HG03175 (cell line): ENCODE results near the gene CCM2L.

Experiments used
- ATAC-seq: cut with Tn5 transposase; IDR thresholded peaks from one replicate; pipeline ENCODE4 v1.9.1; 2021; ENCODE audit warnings: mild to moderate bottlenecking, moderate library complexity; ENCODE audit not compliant: unreplicated experiment

CCM2L gene

DNA sequence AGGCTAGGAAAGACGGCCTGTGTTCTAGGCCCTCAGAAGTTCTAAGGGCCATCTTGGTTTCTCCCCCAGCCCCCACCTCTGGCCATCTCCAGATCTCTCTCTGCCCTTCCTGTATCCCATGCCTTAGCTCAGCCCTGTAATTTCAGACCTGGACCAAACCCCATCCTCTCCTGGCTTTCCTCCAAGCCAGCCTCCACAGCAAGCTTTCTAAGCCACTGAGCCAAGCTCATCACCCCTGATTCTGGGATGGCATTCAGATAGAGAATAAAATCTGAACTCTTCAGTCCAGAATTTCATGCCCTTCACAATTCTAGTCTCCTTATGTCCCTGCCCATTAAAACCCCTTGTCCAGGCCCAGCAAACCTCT, 18.9 kb upstream of the CCM2L start:
- no peak for ATAC-seq

DNA sequence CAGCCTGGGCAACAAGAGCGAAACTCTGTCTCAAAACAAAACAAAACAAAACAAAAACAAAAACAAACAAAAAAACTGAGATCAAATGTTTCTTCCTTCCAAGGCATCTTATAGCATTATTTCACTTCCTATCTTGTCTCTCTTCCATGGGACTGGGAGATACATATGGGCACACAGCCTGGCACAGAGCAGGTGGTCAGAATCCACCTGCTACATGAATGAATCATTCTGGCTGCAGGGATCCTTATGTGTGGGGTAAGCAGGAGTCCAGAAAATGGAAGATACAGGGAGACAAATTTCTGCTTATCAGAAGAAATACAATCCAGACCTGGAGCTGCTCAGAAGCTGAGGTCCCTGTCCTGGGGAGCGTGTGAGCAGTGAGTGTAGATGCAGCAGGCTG, 18.2 kb upstream of the CCM2L start:
- ATAC-seq: no peak

GRCh38 chr20:31996996-31997395, 13.2 kb upstream of the CCM2L start:
- no peak for ATAC-seq

DNA sequence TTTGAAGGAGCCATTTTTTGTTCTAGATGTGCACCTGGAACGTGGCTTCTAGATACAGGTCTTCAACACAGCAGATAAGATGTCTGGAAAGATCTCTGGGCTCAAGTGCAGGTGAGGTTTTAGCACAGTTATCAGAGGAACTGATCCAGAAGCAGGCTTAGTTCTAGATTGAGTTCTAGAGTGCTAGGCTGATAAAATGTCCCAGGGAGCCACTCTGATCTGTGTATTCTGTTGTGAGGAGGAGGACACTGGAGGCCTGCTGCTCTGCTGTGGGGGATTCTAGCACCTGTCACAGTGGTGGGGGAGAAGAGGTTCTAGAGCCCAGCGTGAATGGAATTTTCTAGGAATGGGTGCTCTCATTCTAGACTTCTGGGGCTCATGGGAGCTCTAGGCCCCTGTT, 12.0 kb upstream of the CCM2L start:
- ATAC-seq: no peak

DNA sequence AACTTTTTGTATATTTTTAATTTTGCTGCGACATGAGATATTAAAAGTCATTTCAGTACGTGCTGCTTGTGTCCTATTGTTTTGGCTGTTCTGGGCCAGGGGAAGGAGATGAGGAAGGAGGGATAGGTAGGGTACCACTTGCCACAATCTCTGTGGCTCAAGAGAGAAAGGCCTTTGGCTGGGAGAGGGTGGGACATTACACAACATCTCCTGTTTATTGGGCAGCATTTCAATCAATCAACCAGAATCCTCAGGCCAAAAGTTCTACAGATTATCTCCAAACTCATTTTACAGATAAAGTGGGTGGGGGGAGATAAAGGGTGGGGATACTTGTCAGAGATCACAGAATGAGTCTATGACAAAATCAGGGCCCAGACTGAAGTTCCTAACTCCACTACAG, 6.9 kb upstream of the CCM2L start:
- ATAC-seq: no peak

- ATAC-seq: no peak
These were observed 5.3 kb upstream of the CCM2L start for GRCh38 chr20:32004963-32005362.

DNA sequence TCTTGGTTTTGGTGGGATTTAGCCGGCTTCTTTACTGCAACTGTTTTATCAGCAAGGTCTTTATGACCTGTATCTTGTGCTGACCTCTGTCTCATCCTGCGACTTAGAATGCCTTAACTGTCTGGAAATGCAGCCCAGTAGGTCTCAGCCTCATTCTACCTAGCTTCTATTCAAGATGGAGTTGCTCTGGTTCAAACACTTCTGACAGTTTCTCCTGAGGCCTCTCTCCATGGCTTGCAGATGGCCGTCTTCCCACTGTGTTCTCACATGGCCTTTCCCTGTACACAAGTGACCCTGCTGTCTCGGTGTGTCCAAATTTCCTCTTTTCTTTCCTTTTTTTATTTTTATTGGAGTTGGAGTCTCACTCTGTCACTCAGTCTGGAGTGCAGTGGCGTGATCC, 4.2 kb upstream of the CCM2L start:
- ATAC-seq: no peak

DNA sequence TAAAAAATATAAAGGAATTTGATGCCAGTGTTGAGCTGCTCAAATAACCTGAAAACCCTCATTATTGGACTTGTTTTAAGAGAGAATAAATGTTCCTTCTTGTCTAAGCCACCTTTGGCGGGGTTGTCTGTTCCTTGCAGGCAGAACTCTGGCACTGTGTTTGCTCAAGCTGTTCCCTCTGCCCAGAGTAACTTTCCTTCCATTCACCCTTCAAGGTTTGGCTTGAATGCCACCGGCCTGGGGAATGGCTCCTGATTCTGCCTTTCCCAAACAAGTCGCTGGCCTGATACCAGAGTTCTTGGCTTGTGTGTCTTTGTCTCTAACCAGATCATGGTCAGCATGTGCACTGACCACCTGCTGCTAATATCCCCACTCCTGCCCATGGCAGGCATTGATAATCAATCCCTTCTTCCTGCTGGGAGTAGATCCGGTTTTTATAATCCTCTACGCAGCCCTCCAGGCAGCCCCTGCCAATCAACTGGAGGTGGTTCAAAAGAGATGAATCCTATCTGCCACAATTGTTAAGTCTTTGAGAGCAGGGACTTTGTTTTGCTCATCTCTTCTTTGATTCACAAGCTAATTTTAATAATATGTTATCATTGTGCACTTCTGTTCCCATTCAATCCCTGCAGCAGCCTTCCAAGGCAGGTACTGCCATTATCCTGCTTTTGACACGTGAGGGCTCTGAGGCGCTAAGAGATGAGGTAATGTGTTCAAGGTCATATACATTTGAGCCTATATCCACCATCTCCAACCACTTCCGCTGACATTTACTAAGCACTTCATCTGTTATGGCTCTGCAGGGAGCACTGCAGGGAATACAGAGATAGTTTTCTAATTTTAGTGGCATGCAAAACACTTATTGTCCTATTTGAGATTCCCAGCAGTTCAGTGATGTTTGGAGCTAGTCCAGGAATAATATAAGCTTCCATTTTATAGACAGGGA, 3.1 kb upstream of the CCM2L start:
- ATAC-seq: no peak

- no peak for ATAC-seq
These were observed 2.2 kb upstream of the CCM2L start for GRCh38 chr20:32007787-32008616.

GRCh38 chr20:32009564-32009963, 674 bp upstream of the CCM2L start:
- no peak for ATAC-seq

DNA sequence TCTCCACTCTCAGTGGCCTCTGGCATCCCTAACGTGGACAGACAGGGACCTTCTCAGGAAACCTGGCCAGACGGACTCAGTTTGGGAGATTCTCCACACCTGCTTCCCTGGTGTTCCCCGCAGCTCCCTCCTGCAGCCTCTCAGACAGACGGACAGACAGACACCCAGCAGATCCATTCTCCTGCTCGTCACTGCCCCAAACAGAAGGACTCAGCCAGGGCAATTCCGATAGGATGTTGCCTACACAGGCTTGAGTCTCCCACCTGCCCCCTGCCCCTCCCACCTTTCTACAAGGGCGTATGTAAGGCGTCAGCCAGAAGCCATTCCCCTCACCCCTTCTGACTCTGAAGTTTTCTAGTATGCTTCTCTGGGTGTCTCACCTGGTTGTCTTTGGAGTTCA, 428 bp downstream of the CCM2L start:
- no peak for ATAC-seq

DNA sequence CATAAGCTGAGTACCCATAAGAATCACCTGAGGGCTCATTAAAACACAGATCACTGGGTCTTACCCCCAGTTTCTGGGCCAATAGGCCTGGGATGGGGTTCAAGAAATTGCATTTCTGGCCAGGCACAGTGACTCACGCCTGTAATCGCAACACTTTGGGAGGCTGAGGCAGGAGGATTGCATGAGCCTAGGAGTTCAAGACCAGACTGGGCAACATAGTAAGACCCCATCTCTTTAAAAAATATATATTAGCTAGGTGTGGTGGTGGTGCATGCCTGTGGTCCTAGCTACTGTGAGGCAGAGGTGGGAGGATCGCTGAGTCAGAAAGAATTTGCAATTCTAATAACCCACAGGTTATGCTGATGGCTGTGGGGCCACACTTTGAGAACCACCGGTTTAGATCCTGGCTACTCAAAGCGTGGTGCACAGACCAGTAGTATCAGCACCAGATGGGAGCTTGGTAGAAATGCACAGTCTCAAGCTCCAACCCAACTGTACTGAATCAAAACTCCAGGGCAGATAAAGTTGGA, 2.0 kb downstream of the CCM2L start:
- no peak for ATAC-seq

DNA sequence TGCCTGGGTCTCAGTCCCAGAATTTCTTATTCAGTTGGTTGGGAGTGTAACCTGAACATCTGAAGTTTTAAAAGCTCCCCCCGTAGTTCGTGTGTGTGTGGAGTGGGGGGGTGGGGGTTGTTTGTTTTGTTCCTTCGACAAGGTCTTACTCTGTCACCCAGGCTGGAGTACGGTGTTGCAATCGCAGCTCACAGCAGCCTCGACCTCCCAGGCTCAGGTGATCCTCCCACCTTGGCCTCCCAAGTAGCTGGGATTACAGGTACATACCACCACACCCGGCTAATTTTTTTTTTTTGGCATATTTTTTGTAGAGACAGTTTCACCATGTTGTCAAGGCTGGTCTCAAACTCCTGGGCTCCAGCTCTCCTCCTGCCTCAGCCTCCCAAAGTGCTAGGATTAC, 3.1 kb downstream of the CCM2L start:
- no peak for ATAC-seq

DNA sequence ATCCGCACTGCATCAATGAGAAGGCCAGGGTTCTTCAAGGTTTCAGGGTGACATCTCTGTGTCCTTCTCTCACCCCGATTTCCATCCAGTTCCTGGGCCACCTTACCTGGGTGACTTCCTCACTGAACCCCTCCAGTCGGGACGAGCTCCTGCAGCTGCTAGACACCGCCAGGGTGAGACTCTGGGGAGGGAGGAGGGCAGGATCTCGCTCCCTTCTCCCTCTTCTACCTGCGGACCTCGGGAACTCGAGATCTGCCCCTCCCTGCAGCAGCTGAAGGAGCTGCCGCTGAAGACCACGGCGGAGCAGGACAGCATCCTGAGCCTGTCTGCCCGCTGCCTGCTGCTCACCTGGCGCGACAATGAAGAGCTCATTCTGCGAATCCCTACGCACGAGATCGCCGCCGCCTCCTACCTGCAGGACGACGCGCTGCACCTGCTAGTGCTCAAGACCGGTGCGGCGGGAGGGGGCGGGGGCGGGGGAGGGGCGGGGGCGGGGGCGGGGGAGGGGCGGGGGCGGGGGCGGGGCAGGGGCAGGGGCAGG, 7.5 kb downstream of the CCM2L start:
- ATAC-seq: no peak

DNA sequence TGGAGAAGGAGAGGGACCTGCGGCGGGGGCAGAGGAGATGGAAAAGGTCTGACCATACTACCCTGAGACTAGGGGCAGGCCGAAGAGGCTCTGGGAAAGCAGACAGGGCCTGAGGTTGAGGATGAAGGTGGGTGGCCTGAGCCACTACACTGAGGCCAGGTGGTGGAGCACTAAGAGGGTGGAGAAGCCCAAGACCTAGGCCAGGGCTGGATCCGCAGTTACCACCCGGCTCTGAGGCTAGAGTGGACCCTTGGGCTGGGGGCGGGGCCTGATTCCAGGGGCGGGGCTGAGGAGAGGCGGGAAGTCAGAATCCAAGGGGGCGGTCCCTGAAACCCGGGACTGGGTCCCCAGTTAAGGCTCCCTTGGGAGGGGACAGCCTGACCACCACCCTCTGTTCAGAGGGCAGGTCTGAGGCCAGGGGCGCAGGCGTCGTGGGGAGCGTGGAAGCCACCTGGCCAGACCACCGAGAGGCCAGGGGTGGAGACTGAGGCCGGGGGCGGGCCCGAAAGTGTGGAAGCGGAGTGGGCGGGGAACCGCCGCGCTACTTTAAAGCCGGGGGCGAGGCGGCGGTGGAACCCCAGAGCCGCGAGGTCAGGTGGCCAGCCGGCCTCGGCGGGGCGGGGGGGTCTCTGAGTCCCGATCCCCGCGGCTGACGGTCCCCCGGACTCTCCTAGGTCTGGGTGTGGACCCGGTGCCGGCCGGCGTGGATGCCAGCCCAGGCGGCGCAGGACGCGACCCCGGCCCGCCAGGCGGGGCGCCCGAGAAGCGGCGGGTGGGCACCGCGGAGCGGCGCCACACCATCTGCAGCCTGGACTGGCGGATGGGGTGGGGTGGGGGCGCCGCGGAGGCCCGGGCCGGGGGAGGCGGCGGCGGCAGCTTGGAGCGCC, 8.3 kb downstream of the CCM2L start:
- ATAC-seq: no peak

DNA sequence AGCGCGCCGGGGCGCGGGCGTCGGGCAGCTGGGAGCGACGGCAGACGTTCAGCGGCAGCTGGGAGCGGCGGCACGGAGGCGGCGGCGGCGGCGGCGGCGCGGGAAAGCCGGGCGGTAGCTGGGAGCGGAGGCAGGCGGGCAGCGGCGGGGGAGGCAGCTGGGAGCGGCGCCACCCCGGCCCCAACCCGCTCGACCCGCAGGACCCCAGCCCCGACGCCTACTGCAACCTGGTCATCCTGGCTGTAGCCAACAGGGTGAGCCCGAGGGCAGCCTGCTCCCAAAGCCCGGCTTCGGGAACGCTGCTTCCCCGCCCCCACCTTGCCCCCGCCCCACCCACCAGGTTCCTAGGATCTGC, 8.9 kb downstream of the CCM2L start:
- ATAC-seq: no peak

- no peak for ATAC-seq
These were observed 9.6 kb downstream of the CCM2L start for GRCh38 chr20:32019563-32020463.

- no peak for ATAC-seq
These were observed 10.9 kb downstream of the CCM2L start for GRCh38 chr20:32021091-32021490.

- ATAC-seq: peak; percentile 52
These were observed 14.6 kb downstream of the CCM2L start for GRCh38 chr20:32024683-32025295.
